ENCODE results near the gene PKP4. TPM values are rescaled to one million over a fixed set of nuclear protein-coding genes. Genes with fewer than 3 reads are reported as not detected.

Gene PKP4
- total RNA-seq, 1 experiment from 2014 or later = 52.0 TPM

DNA sequence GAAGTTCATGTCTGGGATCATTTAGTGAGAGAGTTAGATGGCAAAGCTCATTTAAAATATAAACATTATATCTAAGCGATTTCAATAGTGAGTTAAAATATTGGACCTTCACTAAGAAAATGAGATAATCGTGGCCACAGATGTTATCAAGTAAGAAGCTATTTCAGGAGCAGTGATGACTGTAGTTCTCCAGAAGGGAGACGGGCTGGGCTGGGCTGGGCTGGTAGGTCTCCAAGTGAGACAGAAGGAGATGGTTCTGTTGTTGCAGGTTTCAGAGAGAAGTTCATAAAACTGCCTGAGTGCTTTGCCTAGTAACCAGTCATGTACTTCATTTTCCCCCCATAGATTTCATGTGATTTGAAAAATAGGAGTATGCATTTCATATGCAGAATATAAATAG lies 208.2 kb downstream of the PKP4 start:
- Histone ChIP-seq H3K79me2 (ENCODE audit: insufficient read depth, low read length) (no peaks in the 10 kb centered on the region), H3K27ac (ENCODE audit: insufficient read length, low read depth, low read length) (no peak overlapping the region), H3K79me1 (ENCODE audit: insufficient read depth, low read depth, low read length, poor library complexity, severe bottlenecking) (no peaks in the 10 kb centered on the region), H2BK12ac (ENCODE audit: insufficient read length, low read depth, low read length) (no peak overlapping the region), H3T11ph (ENCODE audit: low read length) (no peak overlapping the region), H3K9ac (ENCODE audit: extremely low read depth, insufficient read length, low read length) (no peak overlapping the region), H3K23ac (ENCODE audit: insufficient read length, low read depth, low read length) (no peak overlapping the region), H2BK15ac (ENCODE audit: low read depth, low read length) (no peak overlapping the region), H2AK5ac (ENCODE audit: insufficient read length, low read length) (no peak overlapping the region), H3K18ac (ENCODE audit: insufficient read length, low read depth, low read length) (no peak overlapping the region), H2BK120ac (ENCODE audit: low read depth, low read length, poor library complexity, severe bottlenecking) (no peak overlapping the region), H3K27me3 (ENCODE audit: insufficient read depth, low read length) (no peaks in the 10 kb centered on the region), H2AFZ (ENCODE audit: low read length) (no peak overlapping the region), H2BK5ac (ENCODE audit: insufficient read length, low read length) (no peak overlapping the region), H3K9me3 (ENCODE audit: control insufficient read depth, low read depth, low read length) (no peaks in the 10 kb centered on the region), H4K91ac (ENCODE audit: insufficient read length, low read depth, low read length) (no peak overlapping the region), H4K8ac (replicated peaks; ENCODE audit: insufficient read length, low read depth, low read length) (no peak overlapping the region), H4K20me1 (ENCODE audit: control insufficient read depth, insufficient read depth, insufficient read length) (no peaks in the 10 kb centered on the region), H3K56ac (ENCODE audit: insufficient read length, low read depth, low read length) (no peak overlapping the region), H3K23me2 (ENCODE audit: insufficient read length, low read depth, low read length, poor library complexity, severe bottlenecking) (no peaks in the 10 kb centered on the region), H3K14ac (ENCODE audit: insufficient read depth, low read length) (no peak overlapping the region), H3K4me2 (ENCODE audit: insufficient read depth, insufficient read length, low read length) (no peak overlapping the region), H3K4me1 (ENCODE audit: insufficient read depth, low read length) (no peaks in the 10 kb centered on the region), H3K4ac (ENCODE audit: low read depth, low read length) (no peak overlapping the region), H2BK20ac (ENCODE audit: low read depth, low read length, poor library complexity, severe bottlenecking) (no peak overlapping the region), H4K5ac (ENCODE audit: insufficient read length, low read depth, low read length) (no peak overlapping the region)
- Mint-ChIP-seq H3K27ac (no peak overlapping the region), H3K36me3 (ENCODE audit: insufficient read depth in 1 of 3, low read depth in 3 of 3) (peaks cover 10 to 47% (median 36%) of the 10 kb centered on the region in 3 experiments; a peak in 6 of 7 replicates), H3K4me3 (no peak overlapping the region), H3K4me1 (no peaks in the 10 kb centered on the region), H3K27me3 (ENCODE audit: low read depth) (no peaks in the 10 kb centered on the region), H3K9me3 (no peaks in the 10 kb centered on the region)
- no peak for DNase-seq
- WGBS (ENCODE audit: extremely low coverage, insufficient read length, low lambda C conversion rate) = no CpG with 5 or more reads among the region's 3 CpGs
- TF ChIP-seq, protein P1, sequence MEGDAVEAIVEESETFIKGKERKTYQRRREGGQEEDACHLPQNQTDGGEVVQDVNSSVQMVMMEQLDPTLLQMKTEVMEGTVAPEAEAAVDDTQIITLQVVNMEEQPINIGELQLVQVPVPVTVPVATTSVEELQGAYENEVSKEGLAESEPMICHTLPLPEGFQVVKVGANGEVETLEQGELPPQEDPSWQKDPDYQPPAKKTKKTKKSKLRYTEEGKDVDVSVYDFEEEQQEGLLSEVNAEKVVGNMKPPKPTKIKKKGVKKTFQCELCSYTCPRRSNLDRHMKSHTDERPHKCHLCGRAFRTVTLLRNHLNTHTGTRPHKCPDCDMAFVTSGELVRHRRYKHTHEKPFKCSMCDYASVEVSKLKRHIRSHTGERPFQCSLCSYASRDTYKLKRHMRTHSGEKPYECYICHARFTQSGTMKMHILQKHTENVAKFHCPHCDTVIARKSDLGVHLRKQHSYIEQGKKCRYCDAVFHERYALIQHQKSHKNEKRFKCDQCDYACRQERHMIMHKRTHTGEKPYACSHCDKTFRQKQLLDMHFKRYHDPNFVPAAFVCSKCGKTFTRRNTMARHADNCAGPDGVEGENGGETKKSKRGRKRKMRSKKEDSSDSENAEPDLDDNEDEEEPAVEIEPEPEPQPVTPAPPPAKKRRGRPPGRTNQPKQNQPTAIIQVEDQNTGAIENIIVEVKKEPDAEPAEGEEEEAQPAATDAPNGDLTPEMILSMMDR (conservative IDR thresholded peaks at IDR 0.05) = no peak
